Activated CD8-positive, alpha-beta memory T cell treated with anti-CD3 and anti-CD28 coated beads, Interleukin-2, amount 50 U/mL, for 24 hours (primary cell): ENCODE measurements around the gene CMIP.
"Not testable (repeated sequence)": the region's sequence is repeated elsewhere in the genome, so short reads cannot be mapped to it uniquely, and the experiment has no call there.

Experiments
- DNase-seq: peaks from one replicate; pipeline ENCODE4 v3.0.0-alpha.2; 2020; ENCODE audit errors: extremely low read depth

The CMIP gene

DNA sequence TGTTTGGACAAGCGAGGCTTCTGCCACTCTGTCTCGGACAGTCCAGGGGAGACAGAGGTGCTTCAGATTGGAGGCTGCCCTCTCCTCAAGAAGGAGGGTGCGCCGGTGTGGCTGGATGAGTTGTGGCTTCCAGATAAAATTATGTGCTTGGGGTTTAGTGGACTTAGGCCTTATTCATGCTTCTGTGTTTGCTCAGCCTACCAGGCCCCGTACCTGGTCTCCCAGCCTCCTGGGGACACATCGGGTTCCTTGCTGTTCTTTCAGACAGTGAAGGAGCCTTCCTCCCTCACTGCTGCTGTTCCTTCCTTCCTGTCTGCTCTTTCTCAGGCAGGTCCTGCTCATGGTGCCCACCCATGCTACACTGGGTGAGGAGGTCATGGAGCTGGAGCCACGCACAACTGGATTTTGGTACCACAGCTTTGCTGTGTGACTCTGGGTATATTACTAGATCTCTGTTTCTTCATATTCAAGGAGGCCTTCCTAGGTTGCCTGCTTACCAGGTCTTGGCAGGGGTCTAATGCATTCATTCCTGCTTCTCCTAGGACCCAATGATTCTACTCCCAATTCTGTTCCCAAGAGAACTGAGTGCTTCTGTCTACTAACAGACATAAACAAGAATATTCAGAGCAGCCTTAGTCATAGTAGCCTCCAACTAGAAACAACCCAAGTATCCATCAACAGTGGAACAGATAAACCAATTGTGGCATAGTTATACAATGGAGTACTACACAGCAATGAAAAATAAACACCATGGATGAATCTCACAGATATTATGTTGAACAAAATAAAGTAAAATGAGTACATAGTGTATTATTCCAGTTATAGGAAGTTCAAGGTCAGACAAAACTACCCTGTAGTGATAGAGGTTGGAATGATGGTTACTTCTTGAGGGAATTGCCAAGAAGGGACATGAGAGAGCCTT, 121.7 kb downstream of the CMIP start:
- DNase-seq, result no peak

DNA sequence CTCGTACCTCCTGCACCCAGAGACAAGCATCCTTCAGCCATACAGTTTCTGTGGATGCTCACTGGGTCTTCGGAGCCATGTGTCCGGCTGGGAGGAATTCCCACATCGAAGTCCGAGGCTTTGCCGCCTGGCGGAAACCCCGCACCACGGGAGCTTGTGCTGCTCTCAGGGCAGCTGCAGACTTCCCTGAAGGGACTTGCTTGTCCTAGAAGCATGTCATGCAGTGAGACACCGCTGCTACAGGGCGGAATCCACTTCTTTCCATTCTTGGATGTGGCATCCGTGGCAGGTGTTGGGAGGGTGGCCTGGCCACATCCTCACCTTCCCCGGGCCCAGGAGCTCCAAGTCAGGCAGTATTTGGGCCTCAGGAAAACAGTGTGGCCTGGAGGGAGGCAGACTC, 122.5 kb downstream of the CMIP start:
- no peak for DNase-seq

GRCh38 chr16:81567987-81568748, 123.6 kb downstream of the CMIP start:
- peak; percentile 34 for DNase-seq

GRCh38 chr16:81568749-81569087, 124.1 kb downstream of the CMIP start:
- no peak for DNase-seq

DNA sequence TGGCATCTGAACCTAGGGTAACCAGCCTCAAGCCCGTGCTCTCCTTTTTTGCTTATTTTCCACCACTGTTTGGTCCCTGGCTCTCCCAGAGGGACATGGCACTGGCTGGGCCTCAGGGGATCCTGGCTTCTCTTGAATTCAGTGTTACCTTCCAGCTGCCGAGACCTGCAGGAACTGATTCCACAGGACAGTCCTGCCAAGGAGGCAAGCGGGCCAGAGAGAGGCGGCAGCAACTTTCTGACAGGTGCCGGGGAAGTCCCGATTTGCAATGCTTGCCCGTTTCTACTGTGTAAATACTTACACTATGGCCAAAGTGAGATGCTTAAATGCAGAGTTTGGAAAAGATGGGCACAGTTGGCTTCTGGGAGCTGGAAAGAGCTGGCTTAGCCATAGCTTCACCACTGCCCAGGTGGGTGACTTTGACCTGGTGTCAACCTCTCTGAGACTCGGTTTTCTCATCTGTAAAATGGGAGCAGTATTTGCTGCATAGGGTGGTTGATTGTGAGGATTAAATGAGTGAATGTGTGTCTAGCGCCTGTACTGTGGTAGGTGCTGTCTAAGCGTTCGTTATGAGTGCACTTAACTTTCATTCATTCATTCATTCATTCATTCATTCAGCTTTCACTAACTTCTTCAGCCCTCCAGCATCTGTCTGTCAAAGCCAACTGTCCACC, 124.9 kb downstream of the CMIP start:
- DNase-seq, result no peak

GRCh38 chr16:81570151-81570846, 125.7 kb downstream of the CMIP start:
- DNase-seq, result no peak

GRCh38 chr16:81571175-81571574, 126.6 kb downstream of the CMIP start:
- no peak for DNase-seq

GRCh38 chr16:81571592-81572385, 127.2 kb downstream of the CMIP start:
- DNase-seq, result no peak

DNA sequence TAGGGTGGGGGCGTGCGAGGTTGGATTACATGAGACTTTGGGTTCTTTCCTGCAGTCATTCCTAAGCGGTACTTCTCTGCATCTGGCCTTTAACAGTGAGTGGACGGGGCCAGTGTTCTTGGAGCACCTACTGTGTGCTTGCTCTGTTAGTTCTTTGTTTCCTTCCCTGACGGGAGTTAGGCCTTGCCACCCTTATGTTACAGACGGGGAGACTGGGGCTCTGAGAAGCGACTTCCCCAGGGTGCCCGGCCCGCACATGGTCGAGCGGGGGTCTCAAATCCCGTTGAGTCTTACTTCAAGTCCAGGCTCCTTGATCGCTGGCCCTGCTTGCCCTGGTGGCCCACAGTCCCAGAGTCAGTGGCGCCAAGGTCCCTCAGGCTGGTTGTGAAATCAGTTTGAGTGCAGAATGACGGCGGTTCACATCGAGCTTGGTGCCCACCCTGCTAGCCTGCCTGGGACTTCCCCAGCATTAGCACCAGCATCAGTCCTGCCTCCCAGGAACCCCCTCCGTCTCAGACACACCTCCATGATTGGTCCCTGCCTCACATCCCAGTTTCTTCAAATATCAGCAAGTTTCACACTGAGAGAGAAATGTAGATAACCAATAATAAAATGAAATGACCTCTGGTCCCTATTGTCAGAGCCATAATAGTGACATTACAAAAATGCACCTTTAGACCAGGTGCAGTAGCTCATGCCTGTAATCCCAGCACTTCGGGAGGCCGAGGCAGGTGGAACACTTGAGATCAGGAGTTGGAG, 128.0 kb downstream of the CMIP start:
- DNase-seq, result no peak

DNA sequence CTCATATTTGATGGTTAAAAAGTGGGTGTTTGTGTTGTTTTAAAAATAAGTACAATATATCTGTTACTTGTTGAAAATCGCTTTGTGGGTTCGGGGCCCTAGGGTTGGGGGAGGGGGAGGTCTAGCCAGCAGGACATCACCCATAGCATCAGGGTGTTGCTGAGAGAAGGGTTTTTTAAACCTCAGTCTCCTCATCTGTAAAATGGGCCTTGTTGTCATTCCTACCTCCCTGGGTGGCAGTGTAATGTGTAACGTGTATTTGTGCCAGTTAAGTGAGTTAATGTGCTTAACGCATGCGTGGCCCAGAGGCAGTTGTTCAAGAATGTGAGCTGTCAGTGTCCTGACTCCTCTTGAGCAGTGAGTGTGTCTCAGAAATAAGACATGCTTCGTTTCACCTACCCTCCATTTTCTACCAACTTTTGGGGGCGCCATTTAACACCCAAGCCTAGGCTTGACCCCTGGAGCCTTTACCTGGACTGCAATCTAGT, 129.0 kb downstream of the CMIP start:
- DNase-seq, result no peak

DNA sequence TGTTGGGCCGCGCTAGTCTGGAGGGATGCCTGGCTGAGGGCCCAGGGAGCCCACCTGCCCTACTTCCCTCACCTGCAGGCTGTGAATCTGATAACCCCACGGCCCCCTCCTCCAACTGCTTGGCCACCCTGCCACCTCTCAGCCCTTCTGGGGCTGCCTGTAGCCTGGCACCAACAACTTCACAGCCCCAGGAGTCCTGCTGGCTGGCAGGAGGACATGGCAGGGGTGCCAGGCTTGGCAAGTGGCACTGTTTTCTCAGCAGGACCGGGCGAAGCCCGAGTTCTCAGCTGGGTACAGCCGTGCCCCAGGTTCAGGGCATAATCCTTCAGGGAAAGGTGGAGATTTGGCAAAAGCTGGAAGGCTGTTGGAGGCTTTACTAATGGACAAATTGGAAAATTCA, 129.6 kb downstream of the CMIP start:
- DNase-seq, result no peak

GRCh38 chr16:81575307-81575706, 130.7 kb downstream of the CMIP start:
- DNase-seq, result no peak

GRCh38 chr16:81575834-81576233, 131.2 kb downstream of the CMIP start:
- no peak for DNase-seq

DNA sequence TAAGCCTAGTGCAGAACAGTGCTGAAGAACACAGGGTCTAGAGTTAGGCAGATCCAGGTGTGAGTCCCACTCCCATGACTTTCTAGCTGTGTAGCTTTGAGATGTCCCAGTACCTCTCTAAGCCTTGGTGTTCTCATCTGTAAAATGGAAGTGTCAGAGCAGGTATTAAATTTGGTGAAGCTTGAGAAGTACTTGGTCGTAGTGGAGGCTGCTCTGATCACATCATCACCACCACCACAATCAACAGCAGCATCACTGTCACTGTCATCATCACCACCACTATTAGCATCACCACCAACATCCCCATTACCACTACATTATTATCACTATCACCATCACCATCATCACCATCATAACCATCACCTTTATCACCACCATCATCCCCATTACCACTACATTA, 132.1 kb downstream of the CMIP start:
- DNase-seq, result no peak

DNA sequence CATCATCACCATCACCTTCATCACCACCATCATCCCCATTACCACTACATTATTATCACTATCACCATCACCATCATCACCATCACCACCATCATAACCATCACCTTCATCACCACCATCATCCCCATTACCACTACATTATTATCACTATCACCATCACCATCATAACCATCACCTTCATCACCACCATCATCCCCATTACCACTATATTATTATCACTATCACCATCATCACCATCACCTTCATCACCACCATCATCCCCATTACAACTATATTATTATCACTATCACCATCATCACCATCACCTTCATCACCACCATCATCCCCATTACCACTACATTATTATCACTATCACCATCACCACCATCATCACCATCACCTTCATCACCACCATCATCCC, 132.7 kb downstream of the CMIP start:
- not testable (repeated sequence) for DNase-seq

- DNase-seq, result no peak
Observed at GRCh38 chr16:81578076-81578475, 133.5 kb downstream of the CMIP start.

- DNase-seq, result no peak
Observed at GRCh38 chr16:81578636-81579413, 134.2 kb downstream of the CMIP start.

DNA sequence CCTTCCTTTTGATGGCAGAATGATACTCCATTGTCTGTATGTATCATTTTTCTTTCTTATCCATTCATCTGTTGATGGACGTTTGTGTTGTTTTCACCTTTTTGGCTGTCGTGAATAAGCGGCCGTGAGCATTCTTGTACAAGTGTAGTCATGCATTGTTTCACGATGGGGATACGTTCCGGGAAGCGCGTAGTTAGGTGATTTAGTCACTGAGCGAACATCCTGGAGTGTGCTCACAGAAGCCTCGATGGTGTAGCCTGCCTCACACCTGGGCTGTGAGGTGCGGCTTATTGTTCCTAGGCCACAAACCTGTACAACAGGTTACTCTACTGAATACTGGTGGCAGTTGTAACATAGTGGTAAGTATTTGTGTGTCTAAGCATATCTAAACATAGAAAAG, 136.5 kb downstream of the CMIP start:
- DNase-seq, result no peak

- DNase-seq, result no peak
Observed at GRCh38 chr16:81582655-81583441, 138.2 kb downstream of the CMIP start.
